Body of pancreas (tissue), 4 donors: ENCODE data around the gene OVCH1. TPM values are rescaled to one million over a fixed set of nuclear protein-coding genes. Genes with fewer than 3 reads are reported as not detected.

Experiments
- ATAC-seq: fragments of 150-250 bp; one replicate; pipeline ENCODE4 v1.9.1; 2016
- DNase-seq, 4 donors: peaks; one replicate each; pipeline ENCODE4 v3.0.0-alpha.2; 2019
- H3K27ac ChIP-seq, 4 donors: fragments of 200-600 bp; sonication (generic); 1 replicate in 3 of 4; 2 replicates in 1 of 4; pipeline versions ENCODE4 v1.5.1 to v1.6.1; 2016 to 2019; ENCODE audit warnings: mild to moderate bottlenecking in 1 of 4, mixed read lengths in 1 of 4, moderate library complexity in 1 of 4
- H3K27me3 ChIP-seq, 2 donors: fragments of 200-600 bp; sonication (generic); one replicate each; pipeline ENCODE4 v1.6.0; 2016; ENCODE audit warnings: mild to moderate bottlenecking in 1 of 2
- H3K36me3 ChIP-seq, 2 donors: fragments of 200-600 bp; sonication (generic); replicated peaks in 1 of 2; 2 replicates each; pipeline ENCODE4 v1.5.1; 2016; ENCODE audit warnings: low read depth in 2 of 2; ENCODE audit not compliant: insufficient read depth in 1 of 2
- H3K4me1 ChIP-seq: fragments of 200-600 bp; sonication (generic); one replicate; pipeline ENCODE4 v1.6.0; 2016
- H3K4me3 ChIP-seq, 2 donors: fragments of 200-600 bp; sonication (generic); 1 replicate in 1 of 2; 2 replicates in 1 of 2; pipeline ENCODE4 v1.5.1; 2016 to 2019
- H3K9me3 ChIP-seq, 3 donors: fragments of 200-600 bp; sonication (generic); 1 replicate in 2 of 3; 2 replicates in 1 of 3; pipeline ENCODE4 v1.5.1; 2016
- POLR2A ChIP-seq, 3 donors: fragments of 450-650 bp; IDR thresholded peaks; one replicate each; pipeline ENCODE4 v1.6.1; 2016; ENCODE audit warnings: antibody characterized with exemption in 3 of 3, mild to moderate bottlenecking in 2 of 3
- WGBS, 2 donors: methylation state at CpG; one replicate each; pipeline ENCODE4 v1.1.5; 2017; 5-methylcytosine and 5-hydroxymethylcytosine counted together
- intact Hi-C: fragments of 100-400 bp; cut with DNase I; formaldehyde crosslinking; loops from one replicate; pipeline ENCODE4 v1.15.1; 2023
- total RNA-seq, 2 donors: library from RNA; depleted of rRNA; stranded (reverse); fragments of >200 nt; gene quantifications; one replicate each; pipeline ENCODE4 v1.1.0, GENCODE V29; 2016
- TF ChIP-seq, protein P1 (sequence below), 7 experiments: fragments of 450-650 bp in 4 of 7; fragments of 200-600 bp in 3 of 7; sonication (generic) in 3 of 7; IDR thresholded peaks; one replicate each; pipeline ENCODE4 v1.5.1; 2016 to 2019; ENCODE audit warnings: antibody characterized with exemption in 7 of 7

OVCH1 gene
- total RNA-seq, 2 donors from 2014 or later = 0.52 TPM; not detected in 1

- H3K36me3 ChIP-seq = no peaks in the 10 kb centered on the region
- TF ChIP-seq, protein P1, sequence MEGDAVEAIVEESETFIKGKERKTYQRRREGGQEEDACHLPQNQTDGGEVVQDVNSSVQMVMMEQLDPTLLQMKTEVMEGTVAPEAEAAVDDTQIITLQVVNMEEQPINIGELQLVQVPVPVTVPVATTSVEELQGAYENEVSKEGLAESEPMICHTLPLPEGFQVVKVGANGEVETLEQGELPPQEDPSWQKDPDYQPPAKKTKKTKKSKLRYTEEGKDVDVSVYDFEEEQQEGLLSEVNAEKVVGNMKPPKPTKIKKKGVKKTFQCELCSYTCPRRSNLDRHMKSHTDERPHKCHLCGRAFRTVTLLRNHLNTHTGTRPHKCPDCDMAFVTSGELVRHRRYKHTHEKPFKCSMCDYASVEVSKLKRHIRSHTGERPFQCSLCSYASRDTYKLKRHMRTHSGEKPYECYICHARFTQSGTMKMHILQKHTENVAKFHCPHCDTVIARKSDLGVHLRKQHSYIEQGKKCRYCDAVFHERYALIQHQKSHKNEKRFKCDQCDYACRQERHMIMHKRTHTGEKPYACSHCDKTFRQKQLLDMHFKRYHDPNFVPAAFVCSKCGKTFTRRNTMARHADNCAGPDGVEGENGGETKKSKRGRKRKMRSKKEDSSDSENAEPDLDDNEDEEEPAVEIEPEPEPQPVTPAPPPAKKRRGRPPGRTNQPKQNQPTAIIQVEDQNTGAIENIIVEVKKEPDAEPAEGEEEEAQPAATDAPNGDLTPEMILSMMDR (IDR thresholded peaks at IDR 0.05) = no peak
- no peak for TF ChIP-seq POLR2A (IDR thresholded peaks at IDR 0.05)
- H3K27me3 ChIP-seq = no peaks in the 10 kb centered on the region
- no peaks in the 10 kb centered on the region for H3K4me1 ChIP-seq
- H3K27ac ChIP-seq = no peak overlapping the region
- intact Hi-C loops = no loop called here
- DNase-seq (no peak), ATAC-seq (no peak)
- H3K9me3 ChIP-seq = no peaks in the 10 kb centered on the region
- 81 to 84% methylated on average over 2 of the region's 2 CpGs for WGBS, 2 donors
- no peak overlapping the region for H3K4me3 ChIP-seq
Observed at GRCh38 chr12:29451888-29452287, 45.6 kb downstream of the OVCH1 start.

- no peaks in the 10 kb centered on the region for H3K36me3 ChIP-seq
- no peak overlapping the region for H3K27ac ChIP-seq
- ATAC-seq (no peak), DNase-seq (no peak)
- intact Hi-C loops = no loop called here
- H3K4me3 ChIP-seq = no peak overlapping the region
- 67 to 84% methylated on average over 4 of the region's 4 CpGs for WGBS, 2 donors
- no peaks in the 10 kb centered on the region for H3K9me3 ChIP-seq
- no peaks in the 10 kb centered on the region for H3K4me1 ChIP-seq
- TF ChIP-seq, protein P1 (IDR thresholded peaks at IDR 0.05) = no peak
- no peak for TF ChIP-seq POLR2A (IDR thresholded peaks at IDR 0.05)
- H3K27me3 ChIP-seq = no peaks in the 10 kb centered on the region
Observed at GRCh38 chr12:29448157-29448556, 49.3 kb downstream of the OVCH1 start.

DNA sequence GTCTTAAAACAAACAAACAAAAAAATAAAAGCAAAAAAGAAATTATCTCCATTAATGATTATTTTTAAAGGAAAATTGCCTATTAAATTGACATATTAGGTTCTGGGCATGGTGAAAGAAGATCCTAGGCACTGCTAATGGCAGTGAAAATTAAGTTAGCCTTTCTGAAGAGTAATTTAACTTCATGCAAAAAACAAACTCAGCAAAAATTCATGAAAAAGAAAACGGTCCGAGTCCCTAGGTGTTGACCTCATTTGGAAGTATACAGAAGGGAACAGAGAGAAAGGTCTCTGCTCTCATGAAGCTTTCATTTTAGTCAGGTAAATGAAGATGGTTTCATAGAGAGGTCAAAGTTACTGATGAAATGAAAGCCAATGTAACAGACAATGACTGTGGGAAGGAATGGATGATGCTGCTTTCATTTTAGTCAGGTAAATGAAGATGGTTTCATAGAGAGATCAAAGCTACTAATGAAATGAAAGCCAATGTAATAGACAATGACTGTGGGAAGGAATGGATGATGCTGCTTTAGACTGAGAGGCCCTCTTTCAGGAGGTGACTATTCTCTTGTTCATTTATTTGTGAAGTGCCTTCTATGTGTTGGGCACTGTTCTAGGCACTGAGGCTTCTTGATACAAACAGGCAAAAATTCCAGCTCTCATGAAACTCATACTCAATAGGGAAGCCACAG is 50.1 kb downstream of the OVCH1 start:
- no peaks in the 10 kb centered on the region for H3K36me3 ChIP-seq
- TF ChIP-seq, protein P1 (IDR thresholded peaks at IDR 0.05) = no peak
- no peak for TF ChIP-seq POLR2A (IDR thresholded peaks at IDR 0.05)
- no peak for DNase-seq
- no peak overlapping the region for H3K4me3 ChIP-seq
- H3K4me1 ChIP-seq = no peaks in the 10 kb centered on the region
- H3K27me3 ChIP-seq = no peaks in the 10 kb centered on the region
- H3K9me3 ChIP-seq = no peaks in the 10 kb centered on the region
- ATAC-seq = no peak
- H3K27ac ChIP-seq = no peak overlapping the region
- WGBS, 2 donors = 46 to 57% methylated on average over 2 of the region's 2 CpGs
- intact Hi-C loops = no loop called here

DNA sequence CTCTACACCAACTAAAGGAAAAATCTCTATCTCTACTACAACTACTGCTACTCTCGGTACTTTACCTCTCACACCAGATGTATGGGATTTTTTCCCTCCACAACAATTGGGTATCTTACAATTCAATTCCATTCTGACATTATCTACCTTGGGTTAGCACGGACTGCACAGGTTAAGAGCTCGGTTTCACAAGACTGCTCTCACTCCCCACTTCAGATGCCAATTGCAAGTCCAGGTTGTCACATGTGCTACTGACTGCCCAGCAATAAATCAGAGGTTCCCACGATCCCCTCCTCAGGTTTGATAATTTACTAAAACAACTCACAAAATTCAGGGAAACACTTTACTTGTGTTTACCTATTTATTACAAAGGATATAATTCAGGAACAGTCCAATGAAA is 58.0 kb downstream of the OVCH1 start:
- no peak for TF ChIP-seq POLR2A (IDR thresholded peaks at IDR 0.05)
- TF ChIP-seq, protein P1 (IDR thresholded peaks at IDR 0.05) = no peak
- H3K4me1 ChIP-seq = peaks cover 15% of the 10 kb centered on the region
- no peak for DNase-seq

More for the DNA sequence above, 58.0 kb downstream of the OVCH1 start:
- no peaks in the 10 kb centered on the region for H3K27me3 ChIP-seq
- H3K36me3 ChIP-seq = no peaks in the 10 kb centered on the region
- H3K4me3 ChIP-seq = no peak overlapping the region
- 49 to 56% methylated on average over 4 of the region's 4 CpGs for WGBS, 2 donors
- no peaks in the 10 kb centered on the region for H3K9me3 ChIP-seq
- H3K27ac ChIP-seq = no peak overlapping the region
- no peak for ATAC-seq
- intact Hi-C loops = no loop called here
